ENCODE data around the gene FOLR2. TPM values are rescaled to one million over a fixed set of nuclear protein-coding genes. Genes with fewer than 3 reads are reported as not detected.

Gene FOLR2
- total RNA-seq, 1 donor from 2014 or later = 19.4 TPM

- intact Hi-C loops (cut with DNase I) = no loop called here
- H3K27me3 ChIP-seq = no peaks in the 10 kb centered on the region
- H3K4me1 ChIP-seq = no peaks in the 10 kb centered on the region
- no peak overlapping the region for H3K27ac ChIP-seq
- no peaks in the 10 kb centered on the region for H3K36me3 ChIP-seq
- no peak for DNase-seq (ENCODE audit: extremely low spot score in 2 of 2)
- H3K4me3 ChIP-seq = no peak overlapping the region
- TF ChIP-seq POLR2A (IDR thresholded peaks at IDR 0.05) (no peak), POLR2AphosphoS5 (IDR thresholded peaks at IDR 0.05; ENCODE audit: insufficient read depth in 1 of 2, low read depth in 1 of 2) (no peak), CTCF (IDR thresholded peaks at IDR 0.05) (no peak)
- no peaks in the 10 kb centered on the region for H3K9me3 ChIP-seq
Observed at GRCh38 chr11:72253392-72253791, 36.8 kb downstream of the FOLR2 start.

- H3K27me3 ChIP-seq = no peaks in the 10 kb centered on the region
- no peak for TF ChIP-seq CTCF (IDR thresholded peaks at IDR 0.05)
- no peak for TF ChIP-seq POLR2AphosphoS5 (IDR thresholded peaks at IDR 0.05; ENCODE audit: insufficient read depth in 1 of 2, low read depth in 1 of 2)
- TF ChIP-seq POLR2A (IDR thresholded peaks at IDR 0.05) = no peak
- no peaks in the 10 kb centered on the region for H3K4me1 ChIP-seq
- no peaks in the 10 kb centered on the region for H3K36me3 ChIP-seq
- H3K4me3 ChIP-seq = no peak overlapping the region
- no peaks in the 10 kb centered on the region for H3K9me3 ChIP-seq
- no peak for DNase-seq (ENCODE audit: extremely low spot score in 2 of 2)
- intact Hi-C loops (cut with DNase I) = no loop called here
- no peak overlapping the region for H3K27ac ChIP-seq
Observed at GRCh38 chr11:72254299-72254993, 37.9 kb downstream of the FOLR2 start.

GRCh38 chr11:72257570-72257969, 41.0 kb downstream of the FOLR2 start:
- Histone ChIP-seq H3K27ac (no peak overlapping the region), H3K9me3 (no peaks in the 10 kb centered on the region), H3K4me3 (no peak overlapping the region), H3K4me1 (no peaks in the 10 kb centered on the region), H3K36me3 (no peaks in the 10 kb centered on the region), H3K27me3 (no peaks in the 10 kb centered on the region)
- intact Hi-C loops (cut with DNase I) = no loop called here
- no peak for DNase-seq (ENCODE audit: extremely low spot score in 2 of 2)
- TF ChIP-seq CTCF (IDR thresholded peaks at IDR 0.05) = no peak
- TF ChIP-seq POLR2A (IDR thresholded peaks at IDR 0.05) = no peak
- TF ChIP-seq POLR2AphosphoS5 (IDR thresholded peaks at IDR 0.05; ENCODE audit: insufficient read depth in 1 of 2, low read depth in 1 of 2) = no peak

GRCh38 chr11:72259490-72259889, 42.9 kb downstream of the FOLR2 start:
- Histone ChIP-seq H3K4me1 (no peaks in the 10 kb centered on the region), H3K27ac (no peak overlapping the region), H3K9me3 (no peaks in the 10 kb centered on the region), H3K27me3 (no peaks in the 10 kb centered on the region), H3K36me3 (no peaks in the 10 kb centered on the region), H3K4me3 (no peak overlapping the region)
- intact Hi-C loops (cut with DNase I) = no loop called here
- no peak for DNase-seq (ENCODE audit: extremely low spot score in 2 of 2)
- TF ChIP-seq POLR2AphosphoS5 (IDR thresholded peaks at IDR 0.05; ENCODE audit: insufficient read depth in 1 of 2, low read depth in 1 of 2) (no peak), CTCF (IDR thresholded peaks at IDR 0.05) (no peak), POLR2A (IDR thresholded peaks at IDR 0.05) (no peak)

GRCh38 chr11:72260574-72260973, 44.0 kb downstream of the FOLR2 start:
- intact Hi-C loops (cut with DNase I) = no loop called here
- no peaks in the 10 kb centered on the region for H3K27me3 ChIP-seq
- no peak overlapping the region for H3K4me3 ChIP-seq
- no peaks in the 10 kb centered on the region for H3K36me3 ChIP-seq
- H3K4me1 ChIP-seq = no peaks in the 10 kb centered on the region
- no peak for DNase-seq (ENCODE audit: extremely low spot score in 2 of 2)
- no peaks in the 10 kb centered on the region for H3K9me3 ChIP-seq
- no peak overlapping the region for H3K27ac ChIP-seq
- TF ChIP-seq POLR2AphosphoS5 (IDR thresholded peaks at IDR 0.05; ENCODE audit: insufficient read depth in 1 of 2, low read depth in 1 of 2) = no peak
- TF ChIP-seq CTCF (IDR thresholded peaks at IDR 0.05) = no peak
- no peak for TF ChIP-seq POLR2A (IDR thresholded peaks at IDR 0.05)
